HG02981 (cell line): ENCODE measurements around the gene GAB1.

Experiments
- ATAC-seq: cut with Tn5 transposase; IDR thresholded peaks from one replicate; pipeline ENCODE4 v1.9.1; 2021; ENCODE audit warnings: mild to moderate bottlenecking, moderate library complexity; ENCODE audit not compliant: unreplicated experiment

GAB1 gene

DNA sequence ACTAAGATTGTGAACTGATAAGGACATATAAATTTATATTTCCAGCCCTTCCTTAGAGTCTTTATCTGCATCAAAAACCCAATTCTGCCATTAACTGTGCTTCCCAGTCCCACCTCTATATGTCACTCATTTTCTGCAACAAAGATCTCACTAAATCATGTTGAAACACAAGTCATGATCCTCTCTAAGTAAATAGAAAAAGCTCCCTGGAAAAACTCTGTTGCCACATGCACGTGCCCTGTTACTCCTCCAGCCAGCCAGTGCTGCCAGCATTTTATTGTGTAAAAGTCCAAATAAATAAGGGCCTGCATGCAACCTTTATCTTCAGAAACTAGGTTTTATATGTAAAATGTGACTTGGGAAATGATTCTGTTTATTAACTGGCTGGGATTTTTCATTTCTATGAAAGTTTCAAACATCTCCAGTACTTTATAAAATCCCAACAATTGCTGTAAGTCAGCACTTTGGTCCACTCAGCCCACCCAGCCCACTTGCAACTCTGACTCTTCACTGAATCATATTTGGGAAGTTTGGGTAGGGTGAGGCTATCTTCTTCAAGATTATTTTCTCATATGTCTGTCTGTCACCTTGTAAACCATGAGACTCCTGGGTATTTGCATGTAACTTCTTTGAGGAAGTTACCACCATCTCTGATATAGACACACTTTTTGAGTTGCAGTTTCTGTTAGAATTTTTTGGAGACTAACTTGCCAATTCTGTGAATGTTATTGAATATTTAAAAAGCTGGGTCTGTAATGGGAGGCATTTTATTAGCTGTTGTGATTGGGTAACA, 136.9 kb downstream of the GAB1 start:
- peak; percentile 69 for ATAC-seq

DNA sequence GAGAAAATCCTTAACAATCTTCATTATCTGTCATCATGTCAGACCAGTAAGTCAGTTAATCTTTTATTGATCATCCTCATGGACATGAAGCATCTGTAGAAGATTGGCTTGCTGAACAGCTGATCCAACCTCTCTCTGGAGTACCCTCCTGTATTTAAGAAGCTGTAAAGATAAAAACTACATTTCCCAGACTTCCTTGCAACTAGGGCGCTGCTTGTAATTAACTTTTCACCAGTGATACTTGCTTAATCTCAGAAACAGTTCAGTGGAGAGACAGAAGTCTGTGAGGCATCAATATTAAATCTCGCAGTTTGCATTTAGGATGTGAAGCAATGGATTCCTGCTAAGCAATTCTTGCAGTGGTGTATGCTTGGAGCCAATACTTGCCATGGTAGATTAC, 140.8 kb downstream of the GAB1 start:
- ATAC-seq, result no peak

DNA sequence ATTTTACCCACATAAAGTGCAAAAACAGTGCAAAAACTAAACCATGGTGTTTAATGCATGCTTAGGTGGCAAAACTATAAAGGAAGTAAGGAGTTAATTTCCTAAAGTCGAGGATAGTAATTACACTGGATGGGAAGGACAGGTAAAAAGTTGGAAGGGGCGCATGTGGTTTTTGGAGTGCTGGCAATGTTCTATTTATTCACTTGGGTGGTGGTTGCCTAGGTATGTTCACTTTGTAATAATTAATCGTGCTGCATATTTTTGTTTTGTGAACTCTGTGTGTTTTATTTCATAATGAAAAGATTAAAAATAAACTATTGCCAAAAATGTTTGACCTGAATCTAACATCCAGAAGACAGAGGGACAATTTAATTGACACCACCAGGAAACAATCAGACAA, 144.7 kb downstream of the GAB1 start:
- ATAC-seq, result no peak

DNA sequence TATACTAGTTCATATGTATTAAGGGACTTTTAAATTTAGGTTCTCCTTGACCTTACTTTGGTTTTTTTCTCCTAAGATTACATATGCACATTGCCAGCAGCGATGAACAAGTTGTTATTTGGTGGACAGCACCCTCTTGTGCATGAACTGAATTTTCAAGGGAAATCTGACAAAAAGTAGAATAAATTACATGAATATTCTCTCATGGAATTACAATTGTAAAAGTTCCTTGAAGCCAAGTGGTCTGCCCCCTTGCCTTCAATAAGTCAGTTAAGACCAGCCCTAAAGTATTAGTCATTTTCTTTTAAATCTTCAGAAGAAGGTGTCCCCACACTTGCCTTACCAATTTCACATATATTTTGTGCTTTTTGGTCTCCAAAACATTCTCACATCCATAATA, 146.2 kb downstream of the GAB1 start:
- peak; percentile 79 for ATAC-seq

DNA sequence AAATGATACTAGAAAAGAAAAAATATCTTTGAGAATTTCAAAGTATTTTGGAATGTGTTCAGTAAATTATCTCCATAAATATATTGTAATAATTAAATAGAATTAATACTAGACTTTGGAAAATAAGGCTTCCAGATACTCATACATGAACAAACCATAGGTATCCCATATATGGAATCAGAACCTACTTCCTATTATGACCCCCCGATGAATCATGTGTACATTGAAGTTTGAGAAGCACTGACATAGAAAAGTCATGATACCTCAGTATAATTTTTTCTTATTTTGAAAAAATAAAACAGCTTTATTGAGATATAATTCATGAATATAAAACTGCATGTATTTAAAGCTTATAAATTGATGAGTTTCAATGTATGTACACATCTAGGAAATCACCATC, 149.6 kb downstream of the GAB1 start:
- no peak for ATAC-seq

DNA sequence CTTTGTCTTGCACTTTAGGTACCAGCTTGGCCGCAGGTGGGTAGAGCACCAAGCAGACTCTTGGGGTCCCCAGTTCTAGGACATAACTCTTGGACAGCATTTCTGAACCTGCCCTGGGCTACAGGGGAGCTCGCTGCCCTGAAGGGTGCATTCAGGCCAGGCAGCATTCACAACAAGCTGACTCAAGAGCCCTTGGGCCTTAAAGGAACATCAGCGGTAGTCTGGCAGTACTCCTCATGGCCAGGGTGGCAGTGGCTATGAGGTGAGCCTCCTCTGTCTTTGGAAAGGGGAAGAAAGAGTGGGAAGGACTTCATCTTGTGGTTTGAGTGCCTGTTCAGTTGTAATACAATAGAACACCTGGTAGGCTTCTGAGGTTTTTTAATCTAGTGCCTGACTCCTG, 152.0 kb downstream of the GAB1 start:
- no peak for ATAC-seq

DNA sequence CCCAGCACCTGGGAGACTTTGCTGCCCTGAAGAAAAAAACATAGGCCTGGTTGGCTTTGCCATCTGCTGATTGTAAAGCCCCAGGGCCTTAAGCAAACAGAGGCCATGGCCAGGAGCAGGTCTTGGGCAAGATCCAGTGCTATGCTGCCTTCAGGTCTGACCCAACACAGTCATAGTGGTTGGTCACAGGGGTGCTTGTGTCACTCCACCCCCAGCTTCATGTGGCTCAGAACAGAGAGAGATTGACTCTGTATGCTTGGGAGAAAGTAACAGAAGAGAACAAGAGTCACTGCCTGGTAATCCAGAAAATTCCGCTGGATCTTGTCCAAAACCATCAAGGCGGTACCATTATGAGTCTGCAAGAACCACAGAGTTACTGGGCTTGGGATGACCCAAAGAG, 152.4 kb downstream of the GAB1 start:
- ATAC-seq, result no peak

DNA sequence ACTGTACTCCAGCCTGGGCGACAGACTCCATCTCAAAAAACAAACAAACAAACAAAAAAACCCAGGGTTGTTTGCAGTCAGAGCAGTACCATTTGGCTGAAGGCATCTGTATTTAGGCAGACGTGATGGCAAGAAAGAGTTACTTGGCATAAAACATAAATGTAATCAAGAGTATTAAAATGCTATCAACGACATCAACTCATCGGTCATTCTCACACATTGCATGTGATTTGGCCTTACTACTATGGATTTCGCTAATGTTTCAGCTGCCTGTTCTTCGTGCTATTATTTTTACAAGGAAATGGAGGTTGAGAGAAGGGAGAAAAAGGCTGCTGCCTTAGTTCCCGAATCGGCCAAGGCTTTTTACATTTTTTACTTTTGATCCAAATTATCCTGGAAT, 161.3 kb downstream of the GAB1 start:
- ATAC-seq, result no peak

DNA sequence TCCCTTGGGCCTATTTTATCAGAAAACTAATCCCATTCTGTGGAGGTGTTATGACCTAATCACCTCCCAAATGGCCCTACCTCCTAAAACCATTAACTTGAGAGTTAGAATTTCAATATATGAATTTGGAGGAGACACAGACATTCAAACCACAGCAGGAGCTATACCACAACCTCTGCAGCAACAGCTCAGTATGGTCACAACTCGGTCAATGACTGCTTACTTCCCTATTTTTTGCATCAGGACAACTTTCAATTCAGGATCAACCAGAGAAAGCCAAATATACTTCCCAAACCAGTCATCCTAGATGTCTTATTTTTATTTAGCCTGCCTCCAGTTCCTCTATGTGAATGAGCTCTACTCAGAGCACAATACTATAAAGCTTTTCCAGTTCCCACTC, 165.6 kb downstream of the GAB1 start:
- ATAC-seq, result no peak

DNA sequence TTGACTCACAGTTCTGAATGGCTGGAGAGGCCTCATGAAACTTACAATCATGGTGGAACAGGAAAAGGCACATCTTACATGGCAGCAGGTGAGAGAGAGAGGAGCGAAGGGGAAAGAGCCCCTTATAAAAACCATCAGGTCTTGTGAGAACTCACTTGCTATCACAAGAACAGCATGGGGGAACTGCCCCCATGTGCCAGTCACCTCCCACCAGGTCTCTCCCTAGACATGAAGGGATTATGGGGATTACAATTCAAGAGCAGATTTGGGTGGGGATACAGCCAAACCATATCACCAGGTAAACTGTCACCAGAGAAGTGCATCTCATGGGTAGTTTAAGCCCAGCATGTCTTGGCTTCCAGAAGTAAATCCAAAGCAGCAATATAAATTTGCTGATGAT, 169.4 kb downstream of the GAB1 start:
- ATAC-seq, result no peak

DNA sequence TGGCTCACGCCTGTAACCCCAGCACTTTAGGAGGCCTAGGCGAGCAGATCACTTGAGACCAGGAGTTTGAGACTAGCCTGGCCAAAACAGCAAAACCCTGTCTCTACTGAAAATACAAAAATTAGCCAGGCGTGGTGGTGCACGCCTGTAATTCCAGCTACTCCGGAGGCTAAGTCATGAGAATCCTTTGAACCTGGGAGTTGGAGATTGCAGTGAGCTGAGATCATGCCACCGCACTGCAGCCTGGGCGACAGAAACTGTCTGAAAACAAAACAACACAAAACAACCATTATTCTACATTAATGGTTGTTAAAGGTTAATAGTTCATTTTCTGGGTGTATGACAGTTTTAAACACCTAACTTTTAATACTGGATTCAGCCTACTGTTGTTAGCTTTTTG, 175.2 kb downstream of the GAB1 start:
- no peak for ATAC-seq

DNA sequence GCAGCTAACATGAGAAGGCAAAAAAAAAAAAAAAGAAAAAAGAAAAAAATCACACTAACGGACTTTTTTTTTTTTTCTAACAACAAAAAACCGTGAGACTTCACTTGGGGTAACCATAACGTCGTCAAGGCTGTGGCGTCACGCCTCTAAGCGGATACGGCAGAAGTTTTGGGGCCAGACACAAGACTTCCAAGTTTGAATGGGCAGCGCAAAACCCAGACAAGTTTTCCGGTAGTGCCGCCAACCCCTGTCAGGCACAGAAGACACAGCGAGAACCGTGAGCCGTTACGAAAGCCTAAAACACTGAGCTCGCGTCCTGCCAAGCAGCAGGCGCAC, 176.3 kb downstream of the GAB1 start:
- peak; percentile 36 for ATAC-seq

DNA sequence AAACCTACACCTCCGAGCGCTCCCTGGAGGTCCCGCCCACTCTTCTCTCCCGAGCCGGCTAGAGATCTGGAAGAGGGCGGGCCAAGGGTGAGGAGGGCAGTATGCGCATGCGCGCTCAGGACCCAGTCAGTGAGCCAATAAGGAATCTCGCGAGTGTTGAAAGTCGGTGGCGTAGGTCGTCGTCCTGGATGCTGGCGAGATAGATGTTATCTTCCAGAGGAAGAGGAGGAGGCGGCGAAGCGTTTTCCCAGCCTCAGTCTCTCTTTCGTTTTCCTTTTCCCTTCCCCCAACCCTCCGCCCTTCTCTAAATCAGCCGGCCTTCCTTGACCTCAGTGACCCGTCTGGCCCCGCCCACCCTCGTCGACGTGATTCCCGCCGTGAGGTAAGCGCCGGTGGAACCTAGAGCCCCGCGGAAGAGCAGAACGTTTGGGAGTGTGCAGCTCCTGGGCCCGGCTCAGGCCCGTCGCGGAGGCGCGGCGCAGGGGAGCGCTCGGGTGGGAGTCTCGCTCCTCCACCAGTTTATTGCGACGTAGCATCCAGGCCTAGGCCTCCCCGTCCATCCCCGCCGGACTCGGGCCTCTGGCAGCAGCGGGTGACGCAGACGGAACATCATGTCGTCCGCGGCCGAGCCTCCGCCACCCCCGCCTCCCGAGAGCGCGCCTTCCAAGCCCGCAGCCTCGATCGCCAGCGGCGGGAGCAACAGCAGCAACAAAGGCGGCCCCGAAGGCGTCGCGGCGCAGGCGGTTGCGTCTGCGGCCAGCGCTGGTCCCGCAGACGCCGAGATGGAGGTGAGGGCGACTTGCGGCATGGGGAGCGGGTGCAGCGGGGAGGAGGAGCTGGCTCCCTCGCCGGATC, 176.9 kb downstream of the GAB1 start, which contains the start of gene SMARCA5:
Gene SMARCA5 (plus strand): TSS at position 389 of the 855 bp plus-strand sequence. CDS start 223 bp downstream, at position 612.
- ATAC-seq, result peak; percentile 78

DNA sequence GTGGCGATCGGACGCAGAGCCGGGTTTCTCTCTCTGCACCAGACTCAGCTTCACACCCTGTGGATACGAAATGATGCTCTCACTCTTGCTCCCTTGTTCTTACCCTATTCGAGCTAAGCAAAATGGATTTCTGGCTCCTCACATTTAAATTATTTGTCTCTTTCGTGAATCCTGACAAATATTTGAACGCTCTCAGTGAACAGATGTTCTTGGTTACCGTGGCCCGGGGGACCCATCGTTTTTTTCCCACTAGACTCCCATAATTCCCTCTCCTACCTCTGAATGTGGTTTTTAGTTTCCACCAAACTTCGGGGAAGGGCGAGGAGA, 177.5 kb downstream of the GAB1 start:
- ATAC-seq, result no peak

DNA sequence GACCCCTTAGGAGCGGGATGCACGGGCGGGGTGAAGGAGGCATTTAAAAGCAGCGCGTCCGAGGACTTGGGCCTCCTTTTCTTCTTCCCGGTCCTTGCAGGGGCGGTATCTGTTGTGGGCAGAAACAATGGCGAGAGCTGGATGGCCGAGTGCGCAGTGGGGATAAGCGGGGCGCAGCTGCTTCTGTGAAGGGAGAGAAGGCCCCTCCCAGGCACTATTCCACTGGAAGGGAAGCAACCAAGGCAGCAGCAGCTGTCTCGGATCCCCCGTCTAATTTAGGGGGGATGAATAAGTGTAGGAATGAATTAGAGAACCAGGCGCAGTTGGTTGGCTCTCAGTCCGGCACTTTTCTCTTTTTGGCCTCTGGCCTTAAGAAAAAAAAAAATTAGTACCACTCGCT, 177.8 kb downstream of the GAB1 start:
- no peak for ATAC-seq

DNA sequence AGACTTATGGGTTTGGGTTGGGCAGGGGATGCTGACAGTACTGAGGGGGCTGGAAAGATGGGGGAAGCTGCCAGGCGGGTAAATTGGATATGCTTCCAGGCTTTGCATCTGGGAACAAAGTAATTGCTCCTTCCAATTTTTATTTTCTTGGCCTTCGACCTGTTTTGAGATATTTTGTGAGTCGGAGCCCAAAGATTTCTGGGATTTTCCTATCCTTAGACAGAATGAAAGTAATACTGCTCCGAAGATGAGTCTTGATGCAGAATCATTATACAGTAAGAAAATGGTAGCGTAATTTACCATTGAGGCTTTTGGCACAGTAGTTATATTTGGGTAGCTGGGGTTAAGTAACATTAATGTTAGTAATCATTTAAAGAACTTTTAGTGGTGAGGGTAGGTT, 178.2 kb downstream of the GAB1 start:
- no peak for ATAC-seq

DNA sequence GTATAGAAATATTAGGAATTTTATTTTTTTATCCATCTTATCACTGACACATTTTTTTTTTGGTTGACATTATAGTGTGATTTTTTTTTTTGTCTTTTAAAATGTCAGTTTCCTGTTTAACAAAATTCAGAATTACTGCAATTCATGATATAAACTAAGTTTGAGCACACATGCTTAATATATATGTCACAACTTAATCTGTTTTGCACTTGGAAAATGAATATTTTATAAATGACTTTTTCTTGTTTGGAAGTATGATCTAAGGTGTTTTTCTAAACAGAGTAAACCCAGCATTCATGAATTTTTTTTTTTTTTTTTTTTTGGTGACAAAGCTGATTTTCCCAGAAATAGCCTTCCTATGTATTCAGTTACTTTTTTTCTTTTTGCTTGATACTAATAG, 179.2 kb downstream of the GAB1 start:
- ATAC-seq, result no peak

DNA sequence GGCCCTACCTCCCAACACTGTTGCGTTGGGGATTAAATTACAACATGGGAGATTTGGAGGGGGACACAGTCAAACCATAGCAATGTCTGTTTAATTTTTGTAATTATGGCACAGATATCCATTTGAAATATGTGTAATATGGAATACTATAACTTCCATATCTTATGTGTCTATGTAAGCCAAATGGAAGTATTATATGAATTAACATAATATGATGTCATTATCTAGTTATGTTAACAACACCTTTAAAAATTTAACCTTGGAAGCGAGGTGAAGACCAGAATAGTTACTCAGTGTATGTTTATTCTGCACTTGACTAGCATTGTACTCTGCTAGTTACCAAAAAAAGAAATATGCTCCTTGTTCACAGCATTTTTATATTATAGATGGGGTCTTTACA, 181.1 kb downstream of the GAB1 start:
- no peak for ATAC-seq
